HepG2 (cell line): ENCODE results near the gene UBAP2L. TPM values are rescaled to one million over a fixed set of nuclear protein-coding genes. Genes with fewer than 3 reads are reported as not detected.

ENCODE experiments used
- HNRNPH1 ChIP-seq: fragments of 200-400 bp; formaldehyde crosslinking; optimal IDR thresholded peaks from 2 replicates; pipeline ENCODE3; 2017; ENCODE audit warnings: mild to moderate bottlenecking, low read depth, low read length
- KDM1A ChIP-seq: IDR thresholded peaks from 2 replicates; pipeline ENCODE4 v1.6.1; 2016; ENCODE audit warnings: missing compliant biosample characterization
- SMYD3 ChIP-seq: sonication (generic); formaldehyde crosslinking; IDR thresholded peaks from 2 replicates; pipeline ENCODE4 v1.8.1; 2023; ENCODE audit warnings: mild to moderate bottlenecking, missing genetic modification reagents
- TBP ChIP-seq: sonication (generic); formaldehyde crosslinking; IDR thresholded peaks from 2 replicates; pipeline ENCODE4 v1.5.0; 2020; ENCODE audit warnings: missing genetic modification reagents
- ZFP62 ChIP-seq: sonication (generic); formaldehyde crosslinking; IDR thresholded peaks from 2 replicates; pipeline ENCODE4 v1.4.0; 2020; ENCODE audit warnings: missing genetic modification reagents
- ZNF20 ChIP-seq: sonication (generic); formaldehyde crosslinking; IDR thresholded peaks from 2 replicates; pipeline ENCODE4 v1.4.0; 2020; ENCODE audit warnings: mild to moderate bottlenecking, moderate library complexity, missing genetic modification reagents
- ZNF276 ChIP-seq: sonication (generic); formaldehyde crosslinking; IDR thresholded peaks from 2 replicates; pipeline ENCODE4 v1.4.0; 2020; ENCODE audit warnings: mild to moderate bottlenecking, low read depth, missing genetic modification reagents
- ZNF773 ChIP-seq: sonication (generic); formaldehyde crosslinking; IDR thresholded peaks from 2 replicates; pipeline ENCODE4 v1.4.0; 2020; ENCODE audit warnings: missing genetic modification reagents, borderline replicate concordance
- polyA plus RNA-seq, 8 experiments: library from polyadenylated mRNA; depleted of rRNA in 3 of 8; stranded (reverse) in 7 of 8; unstranded in 1 of 8; fragments of >200 nt; fragmentation: Illumina TruSeq in 4 of 8; extraction: Trizol in 4 of 8; gene quantifications; 2 replicates each; pipeline versions ENCODE4 v1.2.1 to v1.2.3, GENCODE V29; 2011 to 2016; ENCODE audit warnings: low read depth in 4 of 8, missing spikeins in 1 of 8, mixed read lengths in 1 of 8; ENCODE audit not compliant: insufficient read depth in 1 of 8
- total RNA-seq, 5 experiments: library from RNA; depleted of rRNA; stranded (reverse); fragments of >200 nt; fragmentation: Illumina TruSeq; extraction: Trizol; gene quantifications; 2 replicates each; pipeline ENCODE4 v1.2.3, GENCODE V29; 2016; ENCODE audit warnings: low read depth in 1 of 5
- TF ChIP-seq, protein P1 (sequence below): IDR thresholded peaks from 2 replicates; pipeline ENCODE4 v1.4.0; 2020; ENCODE audit warnings: mild to moderate bottlenecking, missing genetic modification reagents
- TF ChIP-seq, protein P2 (sequence below): fragments of 450-650 bp; IDR thresholded peaks from 2 replicates; pipeline ENCODE4 v1.6.1; 2017; ENCODE audit warnings: mild to moderate bottlenecking
- TF ChIP-seq, protein P3 (sequence below): IDR thresholded peaks from 2 replicates; pipeline ENCODE4 v1.6.1; 2018; ENCODE audit warnings: missing genetic modification reagents, mild to moderate bottlenecking, missing compliant biosample characterization
- TF ChIP-seq, protein P4 (sequence below): sonication (generic); formaldehyde crosslinking; IDR thresholded peaks from 2 replicates; pipeline ENCODE4 v1.8.0; 2022; ENCODE audit warnings: mild to moderate bottlenecking, missing genetic modification reagents, borderline replicate concordance
- TF ChIP-seq, protein P5 (sequence below): sonication (generic); formaldehyde crosslinking; IDR thresholded peaks from 2 replicates; pipeline ENCODE4 v1.5.0; 2020; ENCODE audit warnings: missing genetic modification reagents

UBAP2L gene
- total and polyA plus RNA-seq, 2 of the 13 experiments (the other 11 are each of a cell fraction or from before 2014, with no cell fraction given), result 74.2 to 159 TPM

GRCh38 chr1:154220071-154220969 lies at the start of gene UBAP2L (continued):
- TF ChIP-seq, protein P1, sequence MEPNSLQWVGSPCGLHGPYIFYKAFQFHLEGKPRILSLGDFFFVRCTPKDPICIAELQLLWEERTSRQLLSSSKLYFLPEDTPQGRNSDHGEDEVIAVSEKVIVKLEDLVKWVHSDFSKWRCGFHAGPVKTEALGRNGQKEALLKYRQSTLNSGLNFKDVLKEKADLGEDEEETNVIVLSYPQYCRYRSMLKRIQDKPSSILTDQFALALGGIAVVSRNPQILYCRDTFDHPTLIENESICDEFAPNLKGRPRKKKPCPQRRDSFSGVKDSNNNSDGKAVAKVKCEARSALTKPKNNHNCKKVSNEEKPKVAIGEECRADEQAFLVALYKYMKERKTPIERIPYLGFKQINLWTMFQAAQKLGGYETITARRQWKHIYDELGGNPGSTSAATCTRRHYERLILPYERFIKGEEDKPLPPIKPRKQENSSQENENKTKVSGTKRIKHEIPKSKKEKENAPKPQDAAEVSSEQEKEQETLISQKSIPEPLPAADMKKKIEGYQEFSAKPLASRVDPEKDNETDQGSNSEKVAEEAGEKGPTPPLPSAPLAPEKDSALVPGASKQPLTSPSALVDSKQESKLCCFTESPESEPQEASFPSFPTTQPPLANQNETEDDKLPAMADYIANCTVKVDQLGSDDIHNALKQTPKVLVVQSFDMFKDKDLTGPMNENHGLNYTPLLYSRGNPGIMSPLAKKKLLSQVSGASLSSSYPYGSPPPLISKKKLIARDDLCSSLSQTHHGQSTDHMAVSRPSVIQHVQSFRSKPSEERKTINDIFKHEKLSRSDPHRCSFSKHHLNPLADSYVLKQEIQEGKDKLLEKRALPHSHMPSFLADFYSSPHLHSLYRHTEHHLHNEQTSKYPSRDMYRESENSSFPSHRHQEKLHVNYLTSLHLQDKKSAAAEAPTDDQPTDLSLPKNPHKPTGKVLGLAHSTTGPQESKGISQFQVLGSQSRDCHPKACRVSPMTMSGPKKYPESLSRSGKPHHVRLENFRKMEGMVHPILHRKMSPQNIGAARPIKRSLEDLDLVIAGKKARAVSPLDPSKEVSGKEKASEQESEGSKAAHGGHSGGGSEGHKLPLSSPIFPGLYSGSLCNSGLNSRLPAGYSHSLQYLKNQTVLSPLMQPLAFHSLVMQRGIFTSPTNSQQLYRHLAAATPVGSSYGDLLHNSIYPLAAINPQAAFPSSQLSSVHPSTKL, result peak; percentile 75
- TF ChIP-seq ZNF276 (CRISPR knock-in tag), result no peak
- TF ChIP-seq KDM1A (CRISPR knock-in tag), result no peak
- TF ChIP-seq ZFP62 (CRISPR knock-in tag), result no peak
- TF ChIP-seq TBP (CRISPR knock-in tag), result no peak
- TF ChIP-seq, protein P2, sequence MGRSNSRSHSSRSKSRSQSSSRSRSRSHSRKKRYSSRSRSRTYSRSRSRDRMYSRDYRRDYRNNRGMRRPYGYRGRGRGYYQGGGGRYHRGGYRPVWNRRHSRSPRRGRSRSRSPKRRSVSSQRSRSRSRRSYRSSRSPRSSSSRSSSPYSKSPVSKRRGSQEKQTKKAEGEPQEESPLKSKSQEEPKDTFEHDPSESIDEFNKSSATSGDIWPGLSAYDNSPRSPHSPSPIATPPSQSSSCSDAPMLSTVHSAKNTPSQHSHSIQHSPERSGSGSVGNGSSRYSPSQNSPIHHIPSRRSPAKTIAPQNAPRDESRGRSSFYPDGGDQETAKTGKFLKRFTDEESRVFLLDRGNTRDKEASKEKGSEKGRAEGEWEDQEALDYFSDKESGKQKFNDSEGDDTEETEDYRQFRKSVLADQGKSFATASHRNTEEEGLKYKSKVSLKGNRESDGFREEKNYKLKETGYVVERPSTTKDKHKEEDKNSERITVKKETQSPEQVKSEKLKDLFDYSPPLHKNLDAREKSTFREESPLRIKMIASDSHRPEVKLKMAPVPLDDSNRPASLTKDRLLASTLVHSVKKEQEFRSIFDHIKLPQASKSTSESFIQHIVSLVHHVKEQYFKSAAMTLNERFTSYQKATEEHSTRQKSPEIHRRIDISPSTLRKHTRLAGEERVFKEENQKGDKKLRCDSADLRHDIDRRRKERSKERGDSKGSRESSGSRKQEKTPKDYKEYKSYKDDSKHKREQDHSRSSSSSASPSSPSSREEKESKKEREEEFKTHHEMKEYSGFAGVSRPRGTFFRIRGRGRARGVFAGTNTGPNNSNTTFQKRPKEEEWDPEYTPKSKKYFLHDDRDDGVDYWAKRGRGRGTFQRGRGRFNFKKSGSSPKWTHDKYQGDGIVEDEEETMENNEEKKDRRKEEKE, result no peak
- no peak for TF ChIP-seq HNRNPH1
- no peak for TF ChIP-seq ZNF20 (CRISPR knock-in tag)
- TF ChIP-seq, protein P3, sequence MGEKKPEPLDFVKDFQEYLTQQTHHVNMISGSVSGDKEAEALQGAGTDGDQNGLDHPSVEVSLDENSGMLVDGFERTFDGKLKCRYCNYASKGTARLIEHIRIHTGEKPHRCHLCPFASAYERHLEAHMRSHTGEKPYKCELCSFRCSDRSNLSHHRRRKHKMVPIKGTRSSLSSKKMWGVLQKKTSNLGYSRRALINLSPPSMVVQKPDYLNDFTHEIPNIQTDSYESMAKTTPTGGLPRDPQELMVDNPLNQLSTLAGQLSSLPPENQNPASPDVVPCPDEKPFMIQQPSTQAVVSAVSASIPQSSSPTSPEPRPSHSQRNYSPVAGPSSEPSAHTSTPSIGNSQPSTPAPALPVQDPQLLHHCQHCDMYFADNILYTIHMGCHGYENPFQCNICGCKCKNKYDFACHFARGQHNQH, result peak; percentile 89
- TF ChIP-seq SMYD3 (CRISPR knock-in tag), result no peak
- TF ChIP-seq, protein P4, sequence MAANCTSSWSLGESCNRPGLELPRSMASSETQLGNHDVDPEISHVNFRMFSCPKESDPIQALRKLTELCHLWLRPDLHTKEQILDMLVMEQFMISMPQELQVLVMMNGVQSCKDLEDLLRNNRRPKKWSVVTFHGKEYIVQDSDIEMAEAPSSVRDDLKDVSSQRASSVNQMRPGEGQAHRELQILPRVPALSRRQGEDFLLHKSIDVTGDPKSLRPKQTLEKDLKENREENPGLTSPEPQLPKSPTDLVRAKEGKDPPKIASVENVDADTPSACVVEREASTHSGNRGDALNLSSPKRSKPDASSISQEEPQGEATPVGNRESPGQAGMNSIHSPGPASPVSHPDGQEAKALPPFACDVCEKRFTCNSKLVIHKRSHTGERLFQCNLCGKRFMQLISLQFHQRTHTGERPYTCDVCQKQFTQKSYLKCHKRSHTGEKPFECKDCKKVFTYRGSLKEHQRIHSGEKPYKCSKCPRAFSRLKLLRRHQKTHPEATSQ (CRISPR knock-in tag), result peak; percentile 50; the same call in 1 of the 2 replicates
- TF ChIP-seq, protein P5, sequence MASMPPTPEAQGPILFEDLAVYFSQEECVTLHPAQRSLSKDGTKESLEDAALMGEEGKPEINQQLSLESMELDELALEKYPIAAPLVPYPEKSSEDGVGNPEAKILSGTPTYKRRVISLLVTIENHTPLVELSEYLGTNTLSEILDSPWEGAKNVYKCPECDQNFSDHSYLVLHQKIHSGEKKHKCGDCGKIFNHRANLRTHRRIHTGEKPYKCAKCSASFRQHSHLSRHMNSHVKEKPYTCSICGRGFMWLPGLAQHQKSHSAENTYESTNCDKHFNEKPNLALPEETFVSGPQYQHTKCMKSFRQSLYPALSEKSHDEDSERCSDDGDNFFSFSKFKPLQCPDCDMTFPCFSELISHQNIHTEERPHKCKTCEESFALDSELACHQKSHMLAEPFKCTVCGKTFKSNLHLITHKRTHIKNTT (CRISPR knock-in tag), result no peak
- TF ChIP-seq ZNF773 (CRISPR knock-in tag), result peak; percentile 75; the same call in 1 of the 2 replicates
